Ovary (tissue), 9 donors: ENCODE measurements around the gene CBX7. TPM values are rescaled to one million over a fixed set of nuclear protein-coding genes. Genes with fewer than 3 reads are reported as not detected.
A peak's percentile ranks its signal among the peaks of the same experiment; 100 is the strongest.

Experiments
- DNase-seq, 5 donors: peaks; one replicate each; pipeline ENCODE4 v3.0.0-alpha.2; 2019 to 2020
- H3K27ac ChIP-seq, 2 donors: fragments of 200-600 bp; one replicate each; pipeline versions ENCODE4 v1.5.1 to v1.8.0; 2019 to 2022
- H3K27me3 ChIP-seq: fragments of 200-600 bp; one replicate; pipeline ENCODE4 v1.8.0; 2022
- H3K36me3 ChIP-seq: fragments of 200-600 bp; sonication (generic); one replicate; pipeline ENCODE4 v1.5.1; 2019
- H3K4me1 ChIP-seq: one replicate; pipeline ENCODE4 v1.8.1; 2013; ENCODE audit warnings: mild to moderate bottlenecking, moderate library complexity; ENCODE audit not compliant: insufficient read depth
- H3K4me3 ChIP-seq: fragments of 200-600 bp; sonication (generic); one replicate; pipeline ENCODE4 v1.5.1; 2017
- H3K9me3 ChIP-seq, 2 donors: fragments of 200-600 bp in 1 of 2; sonication (generic) in 1 of 2; one replicate each; pipeline versions ENCODE4 v1.5.1 to v1.8.1; 2013 to 2019; ENCODE audit warnings: mild to moderate bottlenecking in 1 of 2, moderate library complexity in 1 of 2
- CTCF ChIP-seq, 3 donors: fragments of 450-650 bp in 2 of 3; fragments of 200-600 bp in 1 of 3; IDR thresholded peaks; one replicate each; pipeline versions ENCODE4 v1.5.1 to v1.8.0; 2016 to 2022; ENCODE audit warnings: antibody characterized with exemption in 3 of 3, mild to moderate bottlenecking in 1 of 3
- EP300 ChIP-seq: sonication (generic); formaldehyde crosslinking; IDR thresholded peaks from one replicate; pipeline ENCODE4 v1.6.1; 2017; ENCODE audit warnings: antibody characterized with exemption
- POLR2A ChIP-seq: fragments of 450-650 bp; IDR thresholded peaks from one replicate; pipeline ENCODE4 v1.6.1; 2017; ENCODE audit warnings: antibody characterized with exemption, mild to moderate bottlenecking, moderate library complexity
- WGBS, 3 donors: extraction: QIAGEN DNeasy Blood & Tissue Kit in 1 of 3; methylation state at CpG; one replicate each; pipeline versions ENCODE4 v1.1.5 to v1.1.7; 2013 to 2017; 5-methylcytosine and 5-hydroxymethylcytosine counted together
- intact Hi-C, 4 donors: fragments of 100-400 bp; cut with DNase I; formaldehyde crosslinking; loops; one replicate each; pipeline versions ENCODE4 v1.11.0 to v1.15.1; 2022 to 2023
- polyA plus RNA-seq, 2 donors: library from polyadenylated mRNA; stranded (reverse); fragments of 200-250 nt in 1 of 2; fragments of 350-450 nt in 1 of 2; fragmentation: Illumina TruSeq in 1 of 2; extraction: RNeasy Lipid Tissue Mini Kit (QIAGEN cat#74804) in 1 of 2; gene quantifications; one replicate each; pipeline ENCODE4 v1.2.3, GENCODE V29; 2013 to 2014
- total RNA-seq, 7 donors: library from RNA; depleted of rRNA in 2 of 7; stranded (reverse); fragments of >200 nt in 2 of 7; fragmentation: NEBNext Ultra II Directional in 3 of 7; extraction: Animal tissue kit (Norgen Biotek cat#: 25700) in 3 of 7; gene quantifications; one replicate each; pipeline versions ENCODE4 v1.1.0 to v1.2.4, GENCODE V29; 2016 to 2023
- donor health status: DM: no; HTN: no; CAD: no; lungs with moderate emphysema.
- donor health status: DM: no; HTN: no; CAD: no.
- donor health status: Bipolar disorder and iron deficiency.
- donor health status: DM: yes; HTN: yes; CAD: no.
- donor health status: DM: no; HTN: no; CAD: no.
- donor health status: DM: yes; HTN: yes; CAD: no.

Gene CBX7
- total and polyA plus RNA-seq, 9 donors: 40.7 to 107 (median 84.9) TPM

- intact Hi-C loops: loop anchor here (5.0 to 10.0 kb wide), 6 partner anchors 109 to 357 kb away; partner anchors contain the start of gene APOBEC3C (in 2 of the 4)
- WGBS, 3 donors: 14 to 18% (median 16%) methylated on average over 32 to 33 of the region's 33 CpGs
- H3K36me3 ChIP-seq: no peaks in the 10 kb centered on the region
- no peak overlapping the region for H3K27ac ChIP-seq
- no peaks in the 10 kb centered on the region for H3K9me3 ChIP-seq
- no peak overlapping the region for H3K4me3 ChIP-seq
- no peaks in the 10 kb centered on the region for H3K27me3 ChIP-seq
- no peak for TF ChIP-seq CTCF (IDR thresholded peaks at IDR 0.05)
- no peak for TF ChIP-seq POLR2A
- TF ChIP-seq EP300: no peak
- peak in 1 of 5 donors; percentile 30 for DNase-seq
- H3K4me1 ChIP-seq: no peaks in the 10 kb centered on the region
Observed at GRCh38 chr22:39123751-39124581, 28.5 kb downstream of the CBX7 start.

- 91 to 92% (median 92%) methylated on average over 17 of the region's 17 CpGs for WGBS, 3 donors
- no peaks in the 10 kb centered on the region for H3K36me3 ChIP-seq
- H3K27me3 ChIP-seq: no peaks in the 10 kb centered on the region
- intact Hi-C loops: loop anchor here (5.0 to 10.0 kb wide), 6 partner anchors 108 to 356 kb away; partner anchors contain the start of gene APOBEC3C (in 2 of the 4)
- H3K9me3 ChIP-seq: no peaks in the 10 kb centered on the region
- no peak for DNase-seq
- TF ChIP-seq EP300: no peak
- no peak for TF ChIP-seq CTCF (IDR thresholded peaks at IDR 0.05)
- no peak for TF ChIP-seq POLR2A
- H3K4me1 ChIP-seq: no peaks in the 10 kb centered on the region
- H3K4me3 ChIP-seq: no peak overlapping the region
- H3K27ac ChIP-seq: no peak overlapping the region
Observed at GRCh38 chr22:39122772-39123470, 29.6 kb downstream of the CBX7 start.

- H3K27ac ChIP-seq: no peak overlapping the region
- no peaks in the 10 kb centered on the region for H3K4me1 ChIP-seq
- 78 to 89% (median 82%) methylated on average over 4 of the region's 4 CpGs for WGBS, 3 donors
- no peak overlapping the region for H3K4me3 ChIP-seq
- no peaks in the 10 kb centered on the region for H3K36me3 ChIP-seq
- no peaks in the 10 kb centered on the region for H3K9me3 ChIP-seq
- no peaks in the 10 kb centered on the region for H3K27me3 ChIP-seq
- no peak for DNase-seq
- intact Hi-C loops: loop anchor here (5.0 to 10.0 kb wide), 6 partner anchors 106 to 354 kb away; partner anchors contain the start of gene APOBEC3C (in 2 of the 4)
- TF ChIP-seq POLR2A: no peak
- TF ChIP-seq EP300: no peak
- TF ChIP-seq CTCF (IDR thresholded peaks at IDR 0.05): no peak
Observed at GRCh38 chr22:39120983-39121382, 31.5 kb downstream of the CBX7 start.

GRCh38 chr22:39117585-39118191 lies 34.8 kb downstream of the CBX7 start:
- Histone ChIP-seq H3K36me3 (no peaks in the 10 kb centered on the region), H3K4me3 (no peak overlapping the region), H3K4me1 (no peaks in the 10 kb centered on the region), H3K9me3 (no peaks in the 10 kb centered on the region), H3K27me3 (no peaks in the 10 kb centered on the region), H3K27ac (no peak overlapping the region)
- 65 to 69% (median 65%) methylated on average over 14 of the region's 14 CpGs for WGBS, 3 donors
- no peak for TF ChIP-seq EP300
- TF ChIP-seq POLR2A: no peak
- peak in 1 of 3 donors; percentile 15 for TF ChIP-seq CTCF (IDR thresholded peaks at IDR 0.05)
- intact Hi-C loops: loop anchor here in 1 of 4 donors (10.0 kb wide), 1 partner anchor 343 kb away; no protein-coding TSS in a partner anchor
- DNase-seq: peak in 1 of 5 donors; percentile 48
